Smooth muscle cell (in vitro differentiated cells): ENCODE data around the gene AKNA. TPM values are rescaled to one million over a fixed set of nuclear protein-coding genes. Genes with fewer than 3 reads are reported as not detected.

Source experiments
- DNase-seq: peaks from one replicate; lab custom pipeline; 2025; ENCODE audit not compliant: unreplicated experiment; lab: John Stamatoyannopoulos, UW
- H2AFZ ChIP-seq: fragments of 200-600 bp; sonication (generic); 2 replicates; pipeline ENCODE4 v1.6.0; 2016; ENCODE audit warnings: antibody characterized with exemption, low read depth, mild to moderate bottlenecking
- H3F3A ChIP-seq: fragments of 200-600 bp; sonication (generic); 2 replicates; pipeline ENCODE4 v1.6.0; 2017; ENCODE audit warnings: antibody characterized with exemption, low read depth
- H3K27ac ChIP-seq: fragments of 200-600 bp; sonication (generic); 2 replicates; pipeline ENCODE4 v1.5.1; 2016; ENCODE audit warnings: low read depth, mild to moderate bottlenecking
- H3K27me3 ChIP-seq: fragments of 200-600 bp; sonication (generic); 2 replicates; pipeline ENCODE4 v1.6.1; 2016; ENCODE audit warnings: low read depth, mild to moderate bottlenecking
- H3K36me3 ChIP-seq: fragments of 200-600 bp; sonication (generic); 2 replicates; pipeline ENCODE4 v1.5.1; 2016; ENCODE audit warnings: low read depth
- H3K4me1 ChIP-seq: fragments of 200-600 bp; sonication (generic); 2 replicates; pipeline ENCODE4 v1.5.1; 2016; ENCODE audit warnings: low read depth
- H3K4me2 ChIP-seq: fragments of 200-600 bp; sonication (generic); 2 replicates; pipeline ENCODE4 v1.6.0; 2016; ENCODE audit warnings: mild to moderate bottlenecking
- H3K4me3 ChIP-seq: fragments of 200-600 bp; sonication (generic); 2 replicates; pipeline ENCODE4 v1.5.1; 2016; ENCODE audit warnings: mild to moderate bottlenecking
- H3K79me2 ChIP-seq: fragments of 200-600 bp; sonication (generic); 2 replicates; pipeline ENCODE4 v1.6.0; 2016; ENCODE audit warnings: low read depth, mild to moderate bottlenecking
- H3K9ac ChIP-seq: fragments of 200-600 bp; sonication (generic); 2 replicates; pipeline ENCODE4 v1.6.0; 2016; ENCODE audit warnings: low read depth
- H3K9me3 ChIP-seq: fragments of 200-600 bp; sonication (generic); replicated peaks from 2 replicates; pipeline ENCODE4 v1.5.1; 2016; ENCODE audit warnings: low read depth
- H4K20me1 ChIP-seq: fragments of 200-600 bp; sonication (generic); 2 replicates; pipeline ENCODE4 v1.6.0; 2016; ENCODE audit warnings: low read depth
- CTCF ChIP-seq: fragments of 200-600 bp; sonication (generic); IDR thresholded peaks from 2 replicates; pipeline ENCODE4 v1.5.1; 2017; ENCODE audit warnings: borderline replicate concordance, mild to moderate bottlenecking, antibody characterized with exemption; ENCODE audit not compliant: insufficient read depth, poor library complexity, severe bottlenecking
- WGBS: methylation state at CpG from one replicate; pipeline ENCODE4 v1.1.7; 2016; ENCODE audit warnings: low lambda C conversion rate; 5-methylcytosine and 5-hydroxymethylcytosine counted together
- polyA plus RNA-seq: library from polyadenylated mRNA; unstranded; fragments of >200 nt; fragmentation: Nextera tagmentation; extraction: Ambion mirVana; gene quantifications from 2 replicates; pipeline ENCODE4 v1.2.1, GENCODE V29; 2016
- total RNA-seq: library from RNA; depleted of rRNA; stranded (reverse); fragments of >200 nt; gene quantifications from 2 replicates; pipeline ENCODE4 v1.2.3, GENCODE V29; 2014

AKNA gene
- total and polyA plus RNA-seq, 2 experiments from 2014 or later: 3.2 to 4.7 TPM

DNA sequence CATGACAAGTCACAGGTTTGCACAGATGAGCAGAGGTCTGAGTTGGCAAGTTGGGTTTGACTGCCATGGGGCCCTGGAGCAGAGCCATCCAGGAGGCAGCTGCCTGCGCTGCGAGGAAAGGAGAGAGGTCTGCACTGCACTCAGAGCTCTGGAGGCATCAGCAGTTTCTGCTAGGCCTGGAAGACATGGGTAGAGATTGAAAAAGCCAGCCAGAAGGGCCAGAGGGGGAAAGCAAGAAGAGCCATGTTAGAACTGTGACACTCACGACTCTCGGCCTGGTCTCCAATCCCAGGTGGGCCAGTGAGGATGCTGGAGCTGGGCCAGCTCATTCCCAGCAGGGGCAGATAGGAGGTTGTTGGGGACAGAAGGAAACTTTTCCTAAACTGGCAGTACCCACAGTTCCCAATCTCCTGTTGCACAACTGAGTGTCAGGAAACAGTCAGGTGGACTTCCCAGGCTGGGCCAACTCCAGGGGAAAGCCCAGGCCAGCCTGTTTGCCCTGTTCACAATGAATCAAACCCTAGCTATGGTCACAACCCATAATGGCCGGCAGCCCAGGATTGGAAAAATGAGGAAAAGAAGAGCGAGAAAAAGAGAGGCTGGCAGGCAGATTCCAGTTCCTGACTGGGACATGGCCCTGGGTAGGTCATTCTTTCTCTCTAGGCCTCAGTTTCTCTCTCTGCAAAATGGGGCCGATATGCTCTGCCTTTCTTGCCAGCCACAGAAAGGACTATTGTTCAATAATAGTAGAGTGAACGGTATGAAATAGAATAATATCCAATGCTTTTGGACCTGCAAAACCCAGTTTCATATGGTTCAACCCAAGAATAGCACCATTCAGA lies 72.7 kb downstream of the AKNA start:
- Histone ChIP-seq H3K27ac (no peak overlapping the region), H3K27me3 (no peaks in the 10 kb centered on the region), H3K4me3 (no peak overlapping the region), H2AFZ (no peak overlapping the region), H3K4me2 (no peak overlapping the region), H3K9ac (no peak overlapping the region), H3F3A (no peaks in the 10 kb centered on the region), H3K4me1 (no peaks in the 10 kb centered on the region), H3K9me3 (no peaks in the 10 kb centered on the region), H4K20me1 (no peaks in the 10 kb centered on the region), H3K36me3 (no peaks in the 10 kb centered on the region), H3K79me2 (no peaks in the 10 kb centered on the region)
- DNase-seq: no peak
- TF ChIP-seq CTCF: no peak
- WGBS: 98% methylated on average over 8 of the region's 8 CpGs

DNA sequence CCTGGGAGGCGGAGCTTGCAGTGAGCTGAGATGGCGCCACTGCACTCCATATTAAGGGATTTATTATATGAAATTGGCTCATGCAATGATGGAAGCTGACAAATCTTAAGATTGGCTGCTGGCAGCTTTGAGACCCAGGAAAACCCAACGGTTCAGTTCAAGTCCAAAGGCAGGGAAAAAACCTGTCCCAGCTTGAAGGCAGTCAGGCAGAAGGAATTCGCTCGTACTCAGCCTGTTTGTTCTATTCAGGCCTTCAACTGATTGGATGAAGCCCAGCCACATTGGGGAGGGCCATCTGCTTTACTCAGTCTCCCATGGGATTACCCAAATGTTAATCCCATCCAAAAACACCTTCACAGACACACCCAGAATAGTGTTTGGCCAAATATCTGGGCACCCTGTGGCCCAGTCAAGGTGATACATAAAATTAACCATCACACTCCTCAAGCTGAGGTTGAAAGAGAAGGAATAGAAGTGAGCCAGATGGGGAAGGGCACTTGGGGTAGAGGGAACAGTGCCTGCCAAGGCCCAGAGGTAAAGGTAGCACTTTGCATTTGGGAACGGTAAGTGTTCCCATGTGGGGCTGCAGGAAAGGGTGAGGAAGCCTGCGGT lies 73.4 kb downstream of the AKNA start:
- no peak overlapping the region for H3K9ac ChIP-seq
- no peak overlapping the region for H3K4me2 ChIP-seq
- no peak for DNase-seq
- 89% methylated on average over 7 of the region's 7 CpGs for WGBS
- no peaks in the 10 kb centered on the region for H3K9me3 ChIP-seq
- no peak overlapping the region for H3K27ac ChIP-seq
- no peak overlapping the region for H3K4me3 ChIP-seq
- H2AFZ ChIP-seq: no peak overlapping the region
- no peaks in the 10 kb centered on the region for H3F3A ChIP-seq
- H4K20me1 ChIP-seq: no peaks in the 10 kb centered on the region
- H3K4me1 ChIP-seq: no peaks in the 10 kb centered on the region
- no peaks in the 10 kb centered on the region for H3K79me2 ChIP-seq
- TF ChIP-seq CTCF: no peak
- no peaks in the 10 kb centered on the region for H3K27me3 ChIP-seq
- no peaks in the 10 kb centered on the region for H3K36me3 ChIP-seq

GRCh38 chr9:114313186-114313585 lies 74.6 kb downstream of the AKNA start:
- no peak overlapping the region for H3K4me3 ChIP-seq
- no peak overlapping the region for H2AFZ ChIP-seq
- no peaks in the 10 kb centered on the region for H3K9me3 ChIP-seq
- no peak overlapping the region for H3K9ac ChIP-seq
- no peaks in the 10 kb centered on the region for H3K27me3 ChIP-seq
- H4K20me1 ChIP-seq: no peaks in the 10 kb centered on the region
- H3F3A ChIP-seq: no peaks in the 10 kb centered on the region
- 93% methylated on average over 8 of the region's 8 CpGs for WGBS
- no peaks in the 10 kb centered on the region for H3K4me1 ChIP-seq
- H3K4me2 ChIP-seq: no peak overlapping the region
- H3K36me3 ChIP-seq: no peaks in the 10 kb centered on the region
- no peak for TF ChIP-seq CTCF
- DNase-seq: no peak
- H3K79me2 ChIP-seq: no peaks in the 10 kb centered on the region
- no peak overlapping the region for H3K27ac ChIP-seq
